8988T (cell line): ENCODE data around the gene ATP7B.

ENCODE experiments used
- DNase-seq: peaks from one replicate; pipeline ENCODE4 v3.0.0; 2011

Gene ATP7B

GRCh38 chr13:51976423-51976822 lies 34.8 kb downstream of the ATP7B start:
- no peak for DNase-seq

GRCh38 chr13:51974482-51974881 lies 36.8 kb downstream of the ATP7B start:
- no peak for DNase-seq

DNA sequence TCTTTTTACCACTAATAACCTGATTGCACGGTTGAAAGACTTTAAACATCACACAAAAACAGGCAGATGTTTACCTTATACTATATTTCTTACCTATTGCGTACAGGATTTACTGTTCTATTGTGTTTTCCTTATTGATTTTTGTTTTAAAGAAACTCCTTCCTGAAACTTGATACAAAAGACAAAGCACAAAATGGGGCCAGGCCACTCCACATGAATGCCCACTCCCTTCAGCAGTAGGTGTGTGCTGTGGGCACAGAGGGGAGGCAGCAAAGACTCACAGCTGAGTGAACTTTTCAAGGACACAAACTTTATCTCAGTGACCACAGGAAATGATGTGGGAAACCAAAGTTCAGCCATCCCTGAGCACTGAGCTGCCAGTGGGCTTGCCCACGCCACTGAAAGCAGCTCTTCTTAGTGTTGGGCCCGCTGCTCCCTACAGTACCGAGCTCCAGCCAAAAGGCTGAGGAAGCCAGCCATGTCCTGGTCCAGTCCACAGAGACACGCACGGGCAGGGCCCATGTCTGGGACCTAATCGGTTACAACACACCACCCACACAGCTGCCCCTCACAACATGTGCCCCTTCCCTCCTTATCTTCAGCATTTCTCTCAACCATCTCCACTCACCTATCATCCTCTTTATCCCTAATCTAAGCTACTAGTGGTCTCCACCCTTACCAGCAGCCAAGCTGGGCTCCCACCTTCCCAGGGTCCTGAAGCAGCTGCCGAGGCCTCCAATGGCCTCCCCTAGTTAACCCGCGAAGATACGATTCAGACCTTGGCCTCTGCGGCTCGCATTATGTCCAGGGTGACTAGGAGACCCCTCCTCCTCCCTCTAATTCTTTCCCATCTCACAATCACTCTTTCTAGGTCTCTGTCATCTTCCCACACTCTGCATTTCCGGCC lies 39.5 kb downstream of the ATP7B start:
- DNase-seq = no peak

- DNase-seq = no peak
Observed at GRCh38 chr13:51970349-51970748, 40.9 kb downstream of the ATP7B start.

DNA sequence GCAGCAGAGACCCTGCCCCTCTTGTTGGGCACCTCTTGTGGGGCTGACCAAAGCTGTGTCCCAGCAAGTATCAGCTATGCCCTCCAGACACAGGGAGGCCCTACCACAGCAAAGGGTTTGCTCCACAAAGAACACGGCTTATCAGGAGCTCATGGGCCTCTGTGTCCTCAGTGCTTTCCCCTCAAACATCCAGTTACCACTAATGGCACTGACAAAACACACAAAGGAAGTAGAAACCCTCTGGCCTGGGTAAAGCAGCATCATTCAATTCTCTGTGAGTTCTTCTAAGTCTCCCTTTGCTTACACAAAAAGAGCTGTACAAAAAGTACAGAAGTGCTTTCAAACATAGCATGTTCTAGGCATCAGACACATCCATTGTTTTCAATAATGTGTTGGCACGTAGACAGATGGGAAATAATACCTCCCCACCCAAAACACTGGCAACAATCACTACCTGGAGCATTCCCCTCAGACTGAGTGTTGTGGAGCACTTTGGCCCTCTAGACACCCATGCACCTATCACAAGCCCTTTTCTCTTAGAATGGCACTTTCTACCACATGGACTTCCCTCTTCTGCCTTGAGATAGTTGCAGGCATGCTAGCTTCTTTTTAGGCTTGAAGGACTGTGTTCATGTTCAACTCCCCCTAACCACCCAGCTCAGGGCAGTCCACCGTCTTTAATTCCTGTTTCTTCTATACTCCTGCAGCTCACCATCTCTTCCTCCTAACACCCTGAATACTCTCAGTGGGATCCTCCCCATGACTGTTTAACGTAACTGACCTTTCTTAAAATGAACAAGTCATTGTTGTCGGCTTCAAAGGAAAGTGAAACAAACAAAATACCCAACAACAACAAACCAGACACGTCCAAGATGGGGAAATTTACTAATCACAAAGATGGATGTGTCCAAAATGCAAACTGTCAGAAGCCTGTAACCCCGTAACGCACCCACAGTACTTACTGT lies 43.5 kb downstream of the ATP7B start:
- no peak for DNase-seq

GRCh38 chr13:51966186-51966585 lies 45.1 kb downstream of the ATP7B start:
- no peak for DNase-seq

GRCh38 chr13:51961493-51962403 lies 49.5 kb downstream of the ATP7B start:
- no peak for DNase-seq

DNA sequence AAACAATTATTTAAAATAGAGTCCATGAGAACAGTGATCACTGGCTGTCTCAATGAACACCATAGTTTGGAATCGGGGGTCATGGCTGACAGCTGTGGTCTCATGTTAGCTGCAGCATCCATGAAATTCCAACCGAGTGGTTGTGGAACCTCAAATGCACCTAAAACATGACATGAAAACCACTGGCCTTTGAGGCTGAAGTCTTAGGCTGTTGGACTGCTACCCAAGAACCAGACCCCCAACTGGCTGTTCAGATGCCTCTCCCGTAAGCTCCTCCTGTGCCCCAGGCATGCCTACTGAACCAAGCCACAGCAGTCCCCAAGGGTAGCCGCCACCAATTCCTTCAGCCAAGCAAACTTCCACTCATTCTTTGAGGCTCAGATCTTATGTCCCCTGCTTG lies 50.5 kb downstream of the ATP7B start:
- no peak for DNase-seq

- no peak for DNase-seq
Observed at GRCh38 chr13:51959773-51960172, 51.5 kb downstream of the ATP7B start.

DNA sequence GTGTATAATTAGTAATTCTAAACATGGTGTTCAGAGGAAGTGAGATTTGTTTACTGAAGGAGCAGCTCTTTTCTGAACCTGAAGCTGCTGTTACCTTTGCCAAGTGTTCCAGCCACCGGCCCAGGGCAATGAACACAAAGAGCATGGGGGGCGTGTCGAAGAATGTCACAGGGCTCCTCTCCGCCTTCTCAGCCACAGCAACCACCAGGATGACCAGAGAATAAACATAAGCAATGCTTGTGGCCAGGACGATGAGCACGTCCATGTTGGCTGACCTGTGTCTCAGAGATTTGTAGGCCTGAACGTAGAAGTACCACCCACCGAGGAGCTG lies 53.1 kb downstream of the ATP7B start:
- DNase-seq = no peak

DNA sequence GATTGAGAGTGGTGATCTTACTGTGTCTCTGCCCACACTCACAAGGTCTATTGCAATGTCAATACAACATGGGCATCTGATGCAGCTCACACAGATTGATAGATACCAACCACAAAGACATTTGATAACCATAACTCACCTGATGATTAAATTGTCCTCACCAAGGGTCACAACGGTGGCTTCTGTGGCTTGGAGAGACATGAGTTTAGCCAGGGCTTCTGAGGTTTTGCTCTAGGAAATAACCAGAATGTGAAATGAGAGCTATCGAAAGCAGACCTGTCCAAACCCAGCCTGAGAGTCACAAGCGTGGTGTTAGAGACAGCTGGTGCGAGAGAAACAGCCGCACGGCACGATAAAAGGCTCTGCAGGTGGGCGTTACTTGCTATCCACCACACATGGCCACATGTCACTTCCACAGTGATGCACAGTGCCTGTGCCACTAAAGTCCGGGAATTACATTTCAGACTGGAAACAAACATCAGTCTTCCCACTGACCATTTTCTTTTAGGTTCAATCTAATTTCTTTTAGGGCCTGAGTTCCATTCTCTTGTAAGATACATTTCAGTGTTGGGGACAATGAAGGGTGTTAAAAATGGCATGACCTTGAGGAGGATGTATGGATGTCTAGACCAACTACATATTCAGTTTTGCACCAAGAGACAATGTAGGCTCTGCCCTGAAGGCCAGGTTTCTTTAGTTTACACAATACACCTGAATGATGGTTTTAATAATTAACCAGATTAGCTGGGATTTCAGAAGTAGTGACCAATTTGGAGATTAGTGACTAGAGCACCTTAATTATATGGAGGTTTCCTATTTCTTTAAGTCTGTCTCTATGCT lies 53.7 kb downstream of the ATP7B start:
- no peak for DNase-seq

DNA sequence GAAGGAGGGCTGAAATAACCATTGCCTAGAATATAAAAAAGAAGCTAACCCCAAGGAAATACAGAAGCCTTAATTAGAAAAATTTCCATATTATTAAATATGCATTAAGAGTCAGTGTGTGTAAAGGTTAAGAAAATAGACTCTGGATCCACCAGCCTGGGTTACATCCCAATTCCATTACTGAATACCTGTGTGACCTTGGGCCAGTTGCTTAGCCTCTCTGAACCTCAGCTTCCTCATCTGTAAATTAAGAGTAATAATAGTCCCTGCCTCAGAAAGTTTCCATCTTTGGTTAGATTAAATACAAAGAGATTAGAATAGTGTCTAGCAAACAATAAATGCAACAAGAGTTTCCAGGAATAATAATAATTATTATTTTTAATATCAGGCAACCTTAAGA lies 54.5 kb downstream of the ATP7B start:
- DNase-seq = no peak

DNA sequence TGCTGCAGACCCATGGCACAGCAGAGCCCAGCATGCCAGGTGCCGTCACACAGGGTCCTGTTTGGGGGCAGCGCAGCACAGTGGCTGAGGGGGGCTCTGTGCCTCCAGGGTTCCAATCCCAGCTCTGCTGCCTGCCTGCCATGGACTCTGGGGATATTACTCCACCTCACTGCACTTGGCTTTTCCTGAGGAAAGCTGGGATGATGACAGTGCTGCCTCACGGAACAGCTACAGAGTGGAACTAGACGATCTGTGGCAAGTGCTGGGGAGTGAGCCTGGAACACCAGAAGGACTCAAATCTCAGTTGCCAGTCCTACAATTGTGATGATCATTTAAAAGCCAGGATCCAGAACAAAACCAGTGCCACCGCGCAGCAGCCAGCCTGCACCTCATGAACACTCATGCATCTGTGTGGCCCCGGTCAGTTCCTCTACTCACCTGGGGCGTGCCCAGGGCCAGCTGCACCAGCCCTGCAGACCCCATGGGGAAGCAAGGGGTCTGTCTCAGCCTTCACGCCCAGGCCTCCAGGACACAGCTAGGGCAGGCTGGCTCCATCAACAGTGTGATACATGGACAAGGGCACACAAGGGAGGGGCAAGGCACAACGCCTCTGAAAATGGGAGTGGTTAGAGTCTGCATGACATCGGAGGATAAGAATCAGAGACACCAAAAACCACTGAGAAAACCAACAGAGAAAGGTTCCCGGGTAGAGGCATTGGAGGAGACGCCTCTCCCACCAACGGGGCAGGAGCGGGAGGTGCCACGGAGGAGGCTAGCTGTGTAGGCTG lies 55.2 kb downstream of the ATP7B start:
- no peak for DNase-seq

DNA sequence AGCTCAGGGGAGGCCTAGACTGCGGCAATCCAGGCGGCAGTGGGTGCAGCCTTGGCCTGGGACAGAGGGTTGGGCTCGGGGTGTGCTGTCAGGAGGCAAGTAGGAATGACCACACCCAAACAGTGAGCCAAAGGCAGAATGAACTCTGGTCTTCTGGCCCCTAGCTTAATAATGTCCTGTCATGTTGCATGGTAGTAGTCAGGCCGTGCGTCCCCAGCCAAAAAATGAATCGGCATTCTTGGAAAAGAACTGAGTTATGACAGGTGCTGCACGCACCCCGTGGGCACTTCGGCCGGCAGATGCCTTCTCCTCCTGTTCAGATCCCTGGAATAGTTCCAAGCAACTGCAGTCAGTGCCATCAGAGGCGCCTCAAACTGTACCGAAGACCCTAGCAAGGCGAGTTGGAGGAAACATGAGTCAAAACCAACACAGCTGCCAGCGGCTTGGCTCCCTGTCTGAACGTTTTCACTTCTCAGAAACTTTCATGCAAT lies 55.9 kb downstream of the ATP7B start:
- DNase-seq = no peak

- DNase-seq = no peak
Observed at GRCh38 chr13:51953347-51954195, 57.7 kb downstream of the ATP7B start.

DNA sequence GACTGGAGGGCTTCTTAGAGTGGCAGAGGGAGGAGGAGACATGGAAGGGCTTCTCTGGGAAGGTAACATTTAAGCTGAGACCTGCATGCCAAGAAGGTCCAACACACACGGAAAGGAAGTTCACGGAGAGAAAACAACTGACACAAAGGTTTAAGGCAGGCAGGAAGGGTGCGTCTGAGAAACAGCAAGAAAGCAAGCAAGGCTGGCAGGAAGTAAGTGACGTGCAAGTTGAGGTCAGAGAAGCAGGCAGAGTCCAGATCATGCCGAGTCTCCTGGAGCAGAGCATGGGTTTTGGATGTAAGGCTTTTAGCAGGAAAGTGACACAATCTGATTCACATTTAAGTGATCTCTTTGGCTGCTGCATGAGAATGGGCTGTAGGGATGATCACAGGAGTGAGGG lies 60.5 kb downstream of the ATP7B start:
- DNase-seq = no peak

- no peak for DNase-seq
Observed at GRCh38 chr13:51946163-51946669, 65.0 kb downstream of the ATP7B start.

- no peak for DNase-seq
Observed at GRCh38 chr13:51945149-51945548, 66.1 kb downstream of the ATP7B start.

DNA sequence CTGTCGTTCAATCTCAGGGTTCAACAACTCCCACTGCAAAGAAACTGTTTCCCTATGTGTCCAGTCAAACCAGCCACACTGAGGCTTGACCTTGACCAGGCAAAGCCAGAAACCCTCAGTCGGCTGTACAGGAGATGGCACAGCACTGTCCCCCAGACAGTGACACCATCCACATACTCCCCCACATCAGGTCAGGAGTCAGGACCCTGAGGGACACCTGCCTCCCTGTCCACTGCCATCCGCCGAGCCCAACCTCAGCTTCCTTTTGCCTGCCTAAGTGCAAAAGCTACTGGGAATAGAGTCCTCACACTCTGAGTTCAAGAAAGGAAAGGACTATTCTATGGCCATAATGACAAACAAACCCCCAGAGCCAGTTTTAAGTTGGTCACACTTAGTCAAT lies 66.8 kb downstream of the ATP7B start:
- DNase-seq = no peak

DNA sequence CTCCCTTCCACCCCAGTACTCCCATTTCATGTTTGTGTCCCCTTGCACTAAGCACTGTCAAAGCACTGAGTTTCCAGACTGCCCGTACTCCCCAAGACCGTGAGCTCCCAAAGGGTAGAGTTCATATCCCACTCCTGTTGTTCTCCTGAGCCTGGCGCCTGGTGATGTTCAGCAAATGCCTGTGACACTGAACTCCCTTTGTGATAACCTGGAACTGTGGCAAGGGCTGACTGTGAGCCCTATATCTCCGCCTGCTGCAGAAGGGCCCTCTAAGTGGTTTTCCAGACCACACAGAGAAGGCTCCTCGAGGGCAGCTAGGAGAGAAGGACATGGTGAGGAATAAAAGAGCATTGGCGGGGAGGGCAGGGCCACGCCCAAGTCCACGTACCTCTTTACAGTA lies 67.5 kb downstream of the ATP7B start:
- DNase-seq = no peak
